Skin of body (tissue), 2 donors: ENCODE results near the gene COL3A1. TPM values are rescaled to one million over a fixed set of nuclear protein-coding genes. Genes with fewer than 3 reads are reported as not detected.

Experiments used
- small RNA-seq: library from RNA; depleted of rRNA; stranded (forward); fragments of <200 nt; gene quantifications from one replicate; pipeline ENCODE3, GENCODE V24; 2014; ENCODE audit warnings: low replicate concordance
- total RNA-seq: library from RNA; depleted of rRNA; stranded (reverse); fragments of >200 nt; gene quantifications from one replicate; pipeline ENCODE4 v1.2.3, GENCODE V29; 2014

COL3A1 gene
- total RNA-seq, 1 donor from 2014 or later, result 14,030 TPM

Small RNAs within 50 kb of the gene (small RNA-seq; reads per million reads assigned to genes)
- 1.9 reads per million, percentile 85 among the genes with 10 or more reads in this experiment for gene MIR1245A

Other genes with a start within 250 kb of the COL3A1 start
- 620 TPM for gene COL5A2, start 205.4 kb downstream of the COL3A1 start, total RNA-seq